ENCODE data around the gene WDR83. TPM values are rescaled to one million over a fixed set of nuclear protein-coding genes. Genes with fewer than 3 reads are reported as not detected.

The WDR83 gene
- total and polyA plus RNA-seq, 2 of the 4 experiments (the other 2 are of a cell fraction): 5.9 to 8.9 TPM

- H2BK120ac ChIP-seq (ENCODE audit: low read depth, low read length): no peak overlapping the region
- no peak overlapping the region for H2BK15ac ChIP-seq (ENCODE audit: low read depth, low read length)
- H2AK5ac ChIP-seq (ENCODE audit: low read depth, low read length): peak overlapping the region; percentile 84
- H3K9me3 ChIP-seq (ENCODE audit: control insufficient read depth, insufficient read depth, low read length): no peaks in the 10 kb centered on the region
- WGBS, 2 experiments (ENCODE audit: extremely low coverage in 2 of 2, insufficient read length in 1 of 2): no CpG with 5 or more reads among the region's 8 CpGs
- H3K27ac ChIP-seq (ENCODE audit: insufficient read depth, low read length): peak overlapping the region; percentile 79
- H3K4ac ChIP-seq (ENCODE audit: low read depth, low read length): peak overlapping the region; percentile 84
- no peak overlapping the region for H3K56ac ChIP-seq (ENCODE audit: extremely low read depth, insufficient read depth, low read length)
- peak overlapping the region; percentile 97 for H3K4me2 ChIP-seq (ENCODE audit: low read depth, low read length)
- H4K91ac ChIP-seq (ENCODE audit: insufficient read depth, low read depth, low read length): peak overlapping the region; percentile 67; the same call in 1 of the 2 replicates
- H3K4me3 ChIP-seq (ENCODE audit: insufficient read depth, low read depth, low read length): peak overlapping the region; percentile 58
- peak overlapping the region; percentile 36 for H2BK5ac ChIP-seq (ENCODE audit: low read depth, low read length, poor library complexity, severe bottlenecking)
- H3K14ac ChIP-seq (replicated peaks; ENCODE audit: low read depth, low read length): peak overlapping the region; percentile 5; the same call in 1 of the 2 replicates
- DNase-seq (no peak), ATAC-seq (ENCODE audit: low read depth) (no peak)
- H3K9ac ChIP-seq (ENCODE audit: low read depth, low read length): peak overlapping the region; percentile 81
- H4K8ac ChIP-seq (ENCODE audit: low read depth in 2 of 2, low read length in 2 of 2): peak overlapping the region; percentile 72 to 91; a peak in 3 of 4 replicates
- BruUV-seq (replicated peaks): no TSS peak
- 0 out of 2 replicates have a peak, but pooled peaks cover 13% of the 10 kb centered on the region for H3K9me1 ChIP-seq (ENCODE audit: insufficient read depth, low read length)
- H2AK9ac ChIP-seq (replicated peaks; ENCODE audit: low read depth, low read length, poor library complexity): peak overlapping the region; percentile 98
- dilution Hi-C loops (cut with HindIII; ENCODE audit: low sequenced_read_pairs, unreplicated experiment): no loop called here
- CTCF ChIA-PET: no interaction called here
- no peak for TF ChIP-seq MXI1 (IDR thresholded peaks at IDR 0.05; ENCODE audit: borderline replicate concordance, low read depth, low read length)
- TF ChIP-seq BHLHE40 (IDR thresholded peaks at IDR 0.05; ENCODE audit: low read depth, low read length): no peak
- TF ChIP-seq MAFK (IDR thresholded peaks at IDR 0.05; ENCODE audit: low read depth, low read length): no peak
- no peak for TF ChIP-seq MAZ (IDR thresholded peaks at IDR 0.05; ENCODE audit: borderline replicate concordance, low read depth, low read length)
- no peak for TF ChIP-seq NFE2L2 (IDR thresholded peaks at IDR 0.05; ENCODE audit: low read depth, low read length)
- TF ChIP-seq RAD21 (IDR thresholded peaks at IDR 0.05; ENCODE audit: low read length): no peak
- TF ChIP-seq ELK1 (IDR thresholded peaks at IDR 0.05; ENCODE audit: borderline replicate concordance, low read depth, low read length): no peak
- TF ChIP-seq CHD1 (IDR thresholded peaks at IDR 0.05; ENCODE audit: low read depth, low read length): no peak
- TF ChIP-seq RFX5 (IDR thresholded peaks at IDR 0.05; ENCODE audit: low read depth, low read length): no peak
- TF ChIP-seq, protein P1, sequence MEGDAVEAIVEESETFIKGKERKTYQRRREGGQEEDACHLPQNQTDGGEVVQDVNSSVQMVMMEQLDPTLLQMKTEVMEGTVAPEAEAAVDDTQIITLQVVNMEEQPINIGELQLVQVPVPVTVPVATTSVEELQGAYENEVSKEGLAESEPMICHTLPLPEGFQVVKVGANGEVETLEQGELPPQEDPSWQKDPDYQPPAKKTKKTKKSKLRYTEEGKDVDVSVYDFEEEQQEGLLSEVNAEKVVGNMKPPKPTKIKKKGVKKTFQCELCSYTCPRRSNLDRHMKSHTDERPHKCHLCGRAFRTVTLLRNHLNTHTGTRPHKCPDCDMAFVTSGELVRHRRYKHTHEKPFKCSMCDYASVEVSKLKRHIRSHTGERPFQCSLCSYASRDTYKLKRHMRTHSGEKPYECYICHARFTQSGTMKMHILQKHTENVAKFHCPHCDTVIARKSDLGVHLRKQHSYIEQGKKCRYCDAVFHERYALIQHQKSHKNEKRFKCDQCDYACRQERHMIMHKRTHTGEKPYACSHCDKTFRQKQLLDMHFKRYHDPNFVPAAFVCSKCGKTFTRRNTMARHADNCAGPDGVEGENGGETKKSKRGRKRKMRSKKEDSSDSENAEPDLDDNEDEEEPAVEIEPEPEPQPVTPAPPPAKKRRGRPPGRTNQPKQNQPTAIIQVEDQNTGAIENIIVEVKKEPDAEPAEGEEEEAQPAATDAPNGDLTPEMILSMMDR (conservative IDR thresholded peaks at IDR 0.05; ENCODE audit: low read depth, low read length): no peak
- TF ChIP-seq FOS (IDR thresholded peaks at IDR 0.05; ENCODE audit: low read depth, low read length): no peak
- no peak for TF ChIP-seq POLR2A (IDR thresholded peaks at IDR 0.05; ENCODE audit: low read depth, low read length)
- no peak for TF ChIP-seq USF2 (IDR thresholded peaks at IDR 0.05; ENCODE audit: low read depth, low read length)
- no peak for TF ChIP-seq CEBPB (IDR thresholded peaks at IDR 0.05; ENCODE audit: low read depth, low read length)
- TF ChIP-seq SMC3 (IDR thresholded peaks at IDR 0.05; ENCODE audit: low read depth, low read length): no peak
- TF ChIP-seq RCOR1 (IDR thresholded peaks at IDR 0.05; ENCODE audit: insufficient replicate concordance, low read length): no peak
- H4K20me1 ChIP-seq (ENCODE audit: insufficient read depth, low read length): no peaks in the 10 kb centered on the region
- intact Hi-C loops (cut with micrococcal nuclease): no loop called here
- no peak overlapping the region for H2BK20ac ChIP-seq (ENCODE audit: low read depth, low read length)
- peak overlapping the region; percentile 95 for H2AFZ ChIP-seq (replicated peaks; ENCODE audit: low read length, poor library complexity)
- H3K79me1 ChIP-seq (ENCODE audit: low read depth in 1 of 2, low read length in 2 of 2): peaks cover 38 to 69% of the 10 kb centered on the region in 2 experiments
- in situ Hi-C loops (cut with MboI; ENCODE audit: low sequenced_read_pairs): no loop called here
- H3K18ac ChIP-seq (ENCODE audit: low read depth, low read length): no peak overlapping the region
- peak overlapping the region; percentile 22 for H3K23ac ChIP-seq (ENCODE audit: low read depth, low read length)
- peak overlapping the region; percentile 29 for H4K5ac ChIP-seq (ENCODE audit: low read depth, low read length)
- H3K36me3 ChIP-seq (ENCODE audit: control insufficient read depth, insufficient read depth, low read length): peaks cover 13% of the 10 kb centered on the region
- peaks cover 15% of the 10 kb centered on the region for H3K4me1 ChIP-seq (ENCODE audit: control insufficient read depth, insufficient read depth, low read length)
- POLR2A ChIA-PET (ENCODE audit: unreplicated experiment): no interaction called here
- no peaks in the 10 kb centered on the region for H3K27me3 ChIP-seq (ENCODE audit: control insufficient read depth, insufficient read depth, low read length)
Observed at GRCh38 chr19:12668346-12668745, 1.7 kb downstream of the WDR83 start.
